H1 (cell line): ENCODE results near the gene PRKAR2B. TPM values are rescaled to one million over a fixed set of nuclear protein-coding genes. Genes with fewer than 3 reads are reported as not detected.

ENCODE experiments used
- CTCF ChIA-PET: fragments of 300-600 bp; sonication (Branson Sonifier 250); formaldehyde crosslinking; loops from one replicate; lab custom pipeline; 2021; ENCODE audit not compliant: partially characterized antibody; lab: Charles Lee
- POLR2A ChIA-PET: fragments of 300-600 bp; sonication (Branson Sonifier 250); formaldehyde crosslinking; loops from one replicate; lab custom pipeline; 2021; ENCODE audit warnings: inconsistent platforms; ENCODE audit not compliant: partially characterized antibody; lab: Charles Lee
- DNase-seq, 2 experiments: peaks; one replicate each; pipeline versions ENCODE4 v3.0.0 to v3.0.0-alpha.2; 2010 to 2022; ENCODE audit warnings: low spot score in 2 of 2, low read depth in 1 of 2, mixed read lengths in 1 of 2
- FAIRE-seq: peaks from 2 replicates; lab custom pipeline; 2011; peaks lifted over from hg19 to GRCh38; lab: Jason Lieb, UNC
- H2AFZ ChIP-seq: 2 replicates; pipeline ENCODE4 v1.8.1; 2012; ENCODE audit warnings: low read length, inconsistent platforms
- H2AK5ac ChIP-seq: 2 replicates; pipeline ENCODE4 v1.6.1; 2013; ENCODE audit warnings: low read depth, low read length
- H2BK120ac ChIP-seq: replicated peaks from 2 replicates; pipeline ENCODE3; 2013; ENCODE audit warnings: low read depth, low read length, inconsistent platforms
- H2BK12ac ChIP-seq: 2 replicates; pipeline ENCODE4 v1.6.1; 2013; ENCODE audit warnings: low read depth, low read length
- H2BK15ac ChIP-seq: 2 replicates; pipeline ENCODE4 v1.6.1; 2013; ENCODE audit warnings: low read length
- H2BK20ac ChIP-seq: 2 replicates; pipeline ENCODE4 v1.6.1; 2013; ENCODE audit warnings: low read length
- H2BK5ac ChIP-seq: 2 replicates; pipeline ENCODE4 v1.6.1; 2013; ENCODE audit warnings: low read depth, low read length
- H3K14ac ChIP-seq: 2 replicates; pipeline ENCODE4 v1.6.1; 2013; ENCODE audit warnings: inconsistent platforms; ENCODE audit not compliant: insufficient read length
- H3K18ac ChIP-seq: 2 replicates; pipeline ENCODE4 v1.6.1; 2013; ENCODE audit warnings: low read length; ENCODE audit errors: extremely low read depth
- H3K23ac ChIP-seq: 2 replicates; pipeline ENCODE4 v1.6.1; 2013; ENCODE audit warnings: inconsistent platforms; ENCODE audit not compliant: insufficient read length
- H3K23me2 ChIP-seq: 2 replicates; pipeline ENCODE4 v1.6.1; 2013; ENCODE audit warnings: low read depth, low read length
- H3K27ac ChIP-seq: 2 replicates; pipeline ENCODE4 v1.6.1; 2011; ENCODE audit warnings: low read depth, low read length, inconsistent platforms
- H3K27me3 ChIP-seq, 4 experiments: replicated peaks in 1 of 4; 1 replicate in 1 of 4; 2 replicates in 3 of 4; pipeline versions ENCODE4 v1.6.1 to v1.8.1; 2011 to 2013; ENCODE audit warnings: low read length in 3 of 4, mild to moderate bottlenecking in 3 of 4, inconsistent platforms in 2 of 4, mixed read lengths in 2 of 4, moderate library complexity in 1 of 4; ENCODE audit not compliant: control insufficient read depth in 3 of 4, insufficient read depth in 3 of 4; ENCODE audit errors: extremely low read depth in 1 of 4
- H3K36me3 ChIP-seq, 4 experiments: 2 replicates each; pipeline versions ENCODE4 v1.6.1 to v1.8.1; 2011 to 2013; ENCODE audit warnings: mild to moderate bottlenecking in 4 of 4, low read length in 3 of 4, moderate library complexity in 2 of 4, control low read depth in 1 of 4, inconsistent platforms in 1 of 4; ENCODE audit not compliant: insufficient read depth in 4 of 4, control insufficient read depth in 2 of 4
- H3K4ac ChIP-seq: replicated peaks from 2 replicates; pipeline ENCODE3; 2013; ENCODE audit warnings: low read length, low read depth, mixed read lengths, inconsistent platforms; ENCODE audit not compliant: insufficient read length
- H3K4me1 ChIP-seq, 4 experiments: replicated peaks in 1 of 4; 1 replicate in 1 of 4; 2 replicates in 3 of 4; pipeline versions ENCODE4 v1.6.1 to v1.8.1; 2011 to 2013; ENCODE audit warnings: low read length in 3 of 4, inconsistent platforms in 2 of 4, mixed read lengths in 1 of 4; ENCODE audit not compliant: insufficient read depth in 4 of 4, control insufficient read depth in 3 of 4
- H3K4me2 ChIP-seq, 2 experiments: 2 replicates each; pipeline versions ENCODE4 v1.6.1 to v1.8.1; 2011 to 2013; ENCODE audit warnings: low read depth in 2 of 2, low read length in 2 of 2, control low read depth in 1 of 2, inconsistent platforms in 1 of 2, mild to moderate bottlenecking in 1 of 2; ENCODE audit not compliant: insufficient read depth in 1 of 2
- H3K4me3 ChIP-seq, 4 experiments: fragments of 200-600, 300-600 bp in 1 of 4; sonication (generic), shearing (Covaris generic), sonication (Bioruptor Twin) in 1 of 4; 2 replicates each; pipeline versions ENCODE4 v1.5.1 to v1.8.1; 2011 to 2016; ENCODE audit warnings: low read length in 4 of 4, low read depth in 3 of 4, control low read depth in 2 of 4, inconsistent platforms in 2 of 4, mild to moderate bottlenecking in 2 of 4, mixed read lengths in 1 of 4, moderate library complexity in 1 of 4; ENCODE audit not compliant: insufficient read depth in 2 of 4; ENCODE audit errors: extremely low read depth in 1 of 4
- H3K56ac ChIP-seq: replicated peaks from 2 replicates; pipeline ENCODE3; 2013; ENCODE audit warnings: low read depth, mild to moderate bottlenecking, mixed read lengths, low read length, inconsistent platforms; ENCODE audit not compliant: insufficient read length
- H3K79me1 ChIP-seq: 2 replicates; pipeline ENCODE4 v1.6.1; 2013; ENCODE audit warnings: low read depth, low read length, control low read depth
- H3K79me2 ChIP-seq, 2 experiments: 2 replicates each; pipeline versions ENCODE4 v1.6.1 to v1.8.1; 2012 to 2013; ENCODE audit warnings: low read length in 2 of 2, mild to moderate bottlenecking in 2 of 2, inconsistent platforms in 1 of 2; ENCODE audit not compliant: insufficient read depth in 2 of 2, control insufficient read depth in 1 of 2
- H3K9ac ChIP-seq, 4 experiments: replicated peaks in 1 of 4; 1 replicate in 1 of 4; 2 replicates in 3 of 4; pipeline versions ENCODE4 v1.6.1 to v1.8.1; 2011 to 2013; ENCODE audit warnings: low read depth in 3 of 4, low read length in 3 of 4, control low read depth in 2 of 4, mild to moderate bottlenecking in 2 of 4, moderate library complexity in 2 of 4, inconsistent platforms in 1 of 4; ENCODE audit errors: extremely low read depth in 1 of 4
- H3K9me3 ChIP-seq, 2 experiments: 2 replicates each; pipeline versions ENCODE4 v1.6.1 to v1.8.1; 2012 to 2013; ENCODE audit warnings: mild to moderate bottlenecking in 2 of 2, moderate library complexity in 2 of 2, control low read depth in 1 of 2, inconsistent platforms in 1 of 2, low read depth in 1 of 2, low read length in 1 of 2, mixed read lengths in 1 of 2; ENCODE audit not compliant: insufficient read depth in 2 of 2
- H4K20me1 ChIP-seq, 2 experiments: replicated peaks in 1 of 2; 2 replicates each; pipeline versions ENCODE3 to v1.8.1; 2011 to 2013; ENCODE audit warnings: inconsistent platforms in 2 of 2, low read length in 2 of 2, mild to moderate bottlenecking in 1 of 2; ENCODE audit not compliant: insufficient read depth in 2 of 2, control insufficient read depth in 1 of 2
- H4K5ac ChIP-seq: 2 replicates; pipeline ENCODE4 v1.6.1; 2013; ENCODE audit warnings: low read length, low read depth, mixed read lengths, inconsistent platforms; ENCODE audit not compliant: insufficient read length
- H4K8ac ChIP-seq: 2 replicates; pipeline ENCODE4 v1.8.0; 2013; ENCODE audit warnings: mild to moderate bottlenecking, moderate library complexity, low read length, inconsistent platforms; ENCODE audit not compliant: insufficient read depth; ENCODE audit errors: extremely low read depth
- H4K91ac ChIP-seq: replicated peaks from 2 replicates; pipeline ENCODE3; 2013; ENCODE audit warnings: low read length, mixed read lengths, inconsistent platforms; ENCODE audit not compliant: insufficient read length
- BCL11A ChIP-seq, 2 experiments: IDR thresholded peaks; one replicate each; pipeline ENCODE4 v1.6.1; 2011; ENCODE audit warnings: low read depth in 2 of 2, low read length in 2 of 2, mild to moderate bottlenecking in 2 of 2
- CHD2 ChIP-seq: IDR thresholded peaks from 2 replicates; pipeline ENCODE4 v1.6.1; 2012; ENCODE audit warnings: low read length, improper control_type of control experiment
- GTF2F1 ChIP-seq: IDR thresholded peaks from 2 replicates; pipeline ENCODE4 v1.6.1; 2012; ENCODE audit warnings: low read depth, low read length, improper control_type of control experiment, borderline replicate concordance
- HDAC6 ChIP-seq: IDR thresholded peaks from one replicate; pipeline ENCODE4 v1.7.1; 2012; ENCODE audit warnings: low read depth, mild to moderate bottlenecking, inconsistent platforms, low read length, moderate library complexity
- NANOG ChIP-seq: IDR thresholded peaks from 2 replicates; pipeline ENCODE4 v1.6.1; 2011; ENCODE audit warnings: low read length, low read depth, mild to moderate bottlenecking, inconsistent platforms; ENCODE audit not compliant: insufficient read depth, poor library complexity, severe bottlenecking
- SIRT6 ChIP-seq: IDR thresholded peaks from one replicate; pipeline ENCODE4 v1.7.1; 2012; ENCODE audit warnings: low read length, inconsistent platforms
- WGBS, 2 experiments: shearing (Covaris generic) in 1 of 2; methylation state at CpG; one replicate each; pipeline versions ENCODE4 v1.1.6 to v1.1.7; 2013 to 2015; ENCODE audit warnings: low lambda C conversion rate in 2 of 2, mixed read lengths in 2 of 2, inconsistent platforms in 1 of 2, low coverage in 1 of 2, missing lambda C conversion rate in 1 of 2; ENCODE audit not compliant: insufficient replicate concordance in 2 of 2, insufficient coverage in 1 of 2, insufficient read length in 1 of 2; ENCODE audit errors: extremely low coverage in 1 of 2, missing lambda C conversion rate in 1 of 2; 5-methylcytosine and 5-hydroxymethylcytosine counted together
- polyA plus RNA-seq, 7 experiments: library from polyadenylated mRNA; depleted of rRNA in 3 of 7; stranded (reverse) in 5 of 7; unstranded in 2 of 7; fragments of >200 nt in 5 of 7; fragments of 200-250 nt in 2 of 7; gene quantifications; 1 replicate in 5 of 7; 2 replicates in 1 of 7; 4 replicates in 1 of 7; pipeline versions ENCODE4 v1.2.1 to v1.2.3, GENCODE V29; 2011 to 2013; ENCODE audit warnings: missing spikeins in 2 of 7, mixed read lengths in 2 of 7
- total RNA-seq: library from RNA; stranded (reverse); fragmentation: NEBNext Ultra II Directional; extraction: Animal tissue kit (Norgen Biotek cat#: 25700); gene quantifications from 2 replicates; pipeline ENCODE4 v1.2.1, GENCODE V29; 2021

PRKAR2B gene
- total and polyA plus RNA-seq, 2 of the 8 experiments (the other 6 are each of a cell fraction or from before 2014, with no cell fraction given), result 10.4 to 37.0 TPM

DNA sequence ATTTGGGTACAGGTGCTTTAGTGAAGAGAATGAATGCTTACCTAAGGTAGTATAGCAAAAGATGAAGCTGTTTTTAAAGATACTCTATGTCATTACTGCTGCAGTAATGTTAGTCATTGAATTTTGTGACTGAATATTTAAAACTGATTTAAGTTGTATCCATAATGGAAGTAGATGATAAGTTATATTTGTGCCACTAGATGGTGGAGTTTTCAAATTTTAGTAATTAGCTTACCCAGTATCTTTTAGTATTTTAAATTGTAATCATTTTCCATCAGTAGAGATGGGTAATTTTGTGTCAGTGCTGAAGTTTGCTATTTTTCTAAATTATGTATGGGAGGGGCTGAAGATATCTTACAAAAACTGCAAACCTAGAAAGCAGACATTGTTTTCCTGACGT is 149.5 kb downstream of the PRKAR2B start:
- Histone ChIP-seq H3K9me3 (no peaks in the 10 kb centered on the region), H4K5ac (no peak overlapping the region), H3K9ac (no peak overlapping the region), H2BK15ac (no peak overlapping the region), H2AFZ (no peak overlapping the region), H4K91ac (no peak overlapping the region), H4K8ac (no peak overlapping the region), H3K4me3 (no peak overlapping the region), H2BK5ac (no peak overlapping the region), H2BK20ac (no peak overlapping the region), H3K36me3 (peaks cover 2 to 38% (median 20%) of the 10 kb centered on the region in 4 experiments; a peak in 6 of 8 replicates), H3K27ac (no peak overlapping the region), H3K79me2 (no peaks in the 10 kb centered on the region), H4K20me1 (peaks cover 0 to 1% of the 10 kb centered on the region in 2 experiments), H2BK12ac (no peak overlapping the region), H3K23ac (no peak overlapping the region), H3K23me2 (no peaks in the 10 kb centered on the region), H3K4me1 (no peaks in the 10 kb centered on the region), H3K4ac (no peak overlapping the region), H3K18ac (no peak overlapping the region), H2AK5ac (no peak overlapping the region), H3K56ac (no peak overlapping the region), H3K27me3 (no peaks in the 10 kb centered on the region), H3K4me2 (no peak overlapping the region), H3K14ac (no peak overlapping the region), H2BK120ac (no peak overlapping the region), H3K79me1 (no peaks in the 10 kb centered on the region)
- TF ChIP-seq BCL11A (IDR thresholded peaks at IDR 0.05; ENCODE audit: low read depth in 2 of 2, low read length in 2 of 2) (no peak), GTF2F1 (no peak), HDAC6 (no peak), CHD2 (no peak), SIRT6 (no peak), NANOG (no peak)
- no peak for FAIRE-seq
- CTCF ChIA-PET, result interaction anchor here (1.0 to 1.7 kb wide), 10 partner anchors 8 to 401 kb away, joined by 3 to 6 read pairs (median 3); no protein-coding TSS in a partner anchor
- no peak for DNase-seq
- POLR2A ChIA-PET, result interaction anchor here (1.1 kb wide), 1 partner anchor 17 kb away, joined by 3 read pairs; no protein-coding TSS in a partner anchor
- WGBS, 2 experiments, result 87% methylated on average over 1 of the region's 1 CpG; no CpG with 5 or more reads in 1 of the 2 experiments
